Measurements from ENCODE around the gene FRYL.

DNA sequence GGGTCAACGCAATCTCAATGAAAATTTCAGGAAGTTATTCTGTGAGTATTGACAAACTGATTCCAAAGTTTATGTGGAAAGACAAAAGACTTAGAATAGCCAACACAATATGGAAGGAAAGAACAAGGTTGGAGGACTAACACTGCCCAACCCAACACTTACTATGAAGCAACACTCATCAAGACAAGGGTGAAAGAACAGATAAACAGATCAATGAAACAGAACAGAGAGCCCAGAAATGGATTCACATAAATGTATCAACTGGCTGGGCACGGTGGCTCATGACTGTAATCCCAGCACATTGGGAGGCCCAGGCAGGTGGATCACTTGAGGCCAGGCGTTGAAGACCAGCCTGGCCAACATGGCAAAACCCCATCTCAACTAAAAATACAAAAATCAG, 41.2 kb downstream of the FRYL start:
- TF ChIP-seq, protein P1, sequence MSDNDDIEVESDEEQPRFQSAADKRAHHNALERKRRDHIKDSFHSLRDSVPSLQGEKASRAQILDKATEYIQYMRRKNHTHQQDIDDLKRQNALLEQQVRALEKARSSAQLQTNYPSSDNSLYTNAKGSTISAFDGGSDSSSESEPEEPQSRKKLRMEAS (IDR thresholded peaks at IDR 0.05): no peak
- TF ChIP-seq TEAD4 (IDR thresholded peaks at IDR 0.05) (no peak), EP300 (IDR thresholded peaks at IDR 0.05; ENCODE audit: borderline replicate concordance) (no peak), TAF1 (IDR thresholded peaks at IDR 0.05; ENCODE audit: low read depth) (no peak), YY1 (IDR thresholded peaks at IDR 0.05; ENCODE audit: low read depth) (no peak), CEBPB (IDR thresholded peaks at IDR 0.05) (no peak), RAD21 (IDR thresholded peaks at IDR 0.05; ENCODE audit: low read depth) (no peak), ZBTB7A (IDR thresholded peaks at IDR 0.05; ENCODE audit: low read depth) (no peak), TCF12 (IDR thresholded peaks at IDR 0.05; ENCODE audit: low read depth) (no peak), FOXM1 (IDR thresholded peaks at IDR 0.05; ENCODE audit: borderline replicate concordance, low read depth) (no peak), EGR1 (IDR thresholded peaks at IDR 0.05) (no peak), NFIC (IDR thresholded peaks at IDR 0.05) (no peak)
- TF ChIP-seq, protein P2, sequence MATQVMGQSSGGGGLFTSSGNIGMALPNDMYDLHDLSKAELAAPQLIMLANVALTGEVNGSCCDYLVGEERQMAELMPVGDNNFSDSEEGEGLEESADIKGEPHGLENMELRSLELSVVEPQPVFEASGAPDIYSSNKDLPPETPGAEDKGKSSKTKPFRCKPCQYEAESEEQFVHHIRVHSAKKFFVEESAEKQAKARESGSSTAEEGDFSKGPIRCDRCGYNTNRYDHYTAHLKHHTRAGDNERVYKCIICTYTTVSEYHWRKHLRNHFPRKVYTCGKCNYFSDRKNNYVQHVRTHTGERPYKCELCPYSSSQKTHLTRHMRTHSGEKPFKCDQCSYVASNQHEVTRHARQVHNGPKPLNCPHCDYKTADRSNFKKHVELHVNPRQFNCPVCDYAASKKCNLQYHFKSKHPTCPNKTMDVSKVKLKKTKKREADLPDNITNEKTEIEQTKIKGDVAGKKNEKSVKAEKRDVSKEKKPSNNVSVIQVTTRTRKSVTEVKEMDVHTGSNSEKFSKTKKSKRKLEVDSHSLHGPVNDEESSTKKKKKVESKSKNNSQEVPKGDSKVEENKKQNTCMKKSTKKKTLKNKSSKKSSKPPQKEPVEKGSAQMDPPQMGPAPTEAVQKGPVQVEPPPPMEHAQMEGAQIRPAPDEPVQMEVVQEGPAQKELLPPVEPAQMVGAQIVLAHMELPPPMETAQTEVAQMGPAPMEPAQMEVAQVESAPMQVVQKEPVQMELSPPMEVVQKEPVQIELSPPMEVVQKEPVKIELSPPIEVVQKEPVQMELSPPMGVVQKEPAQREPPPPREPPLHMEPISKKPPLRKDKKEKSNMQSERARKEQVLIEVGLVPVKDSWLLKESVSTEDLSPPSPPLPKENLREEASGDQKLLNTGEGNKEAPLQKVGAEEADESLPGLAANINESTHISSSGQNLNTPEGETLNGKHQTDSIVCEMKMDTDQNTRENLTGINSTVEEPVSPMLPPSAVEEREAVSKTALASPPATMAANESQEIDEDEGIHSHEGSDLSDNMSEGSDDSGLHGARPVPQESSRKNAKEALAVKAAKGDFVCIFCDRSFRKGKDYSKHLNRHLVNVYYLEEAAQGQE (IDR thresholded peaks at IDR 0.05; ENCODE audit: low read depth): no peak
